Smooth muscle cell (in vitro differentiated cells): ENCODE data around the gene SCYL3. TPM values are rescaled to one million over a fixed set of nuclear protein-coding genes. Genes with fewer than 3 reads are reported as not detected.
"Not testable (repeated sequence)": the region's sequence is repeated elsewhere in the genome, so short reads cannot be mapped to it uniquely, and the experiment has no call there.

ENCODE experiments used
- DNase-seq: peaks from one replicate; lab custom pipeline; 2025; ENCODE audit not compliant: unreplicated experiment; lab: John Stamatoyannopoulos, UW
- H2AFZ ChIP-seq: fragments of 200-600 bp; sonication (generic); 2 replicates; pipeline ENCODE4 v1.6.0; 2016; ENCODE audit warnings: antibody characterized with exemption, low read depth, mild to moderate bottlenecking
- H3F3A ChIP-seq: fragments of 200-600 bp; sonication (generic); 2 replicates; pipeline ENCODE4 v1.6.0; 2017; ENCODE audit warnings: antibody characterized with exemption, low read depth
- H3K27ac ChIP-seq: fragments of 200-600 bp; sonication (generic); 2 replicates; pipeline ENCODE4 v1.5.1; 2016; ENCODE audit warnings: low read depth, mild to moderate bottlenecking
- H3K27me3 ChIP-seq: fragments of 200-600 bp; sonication (generic); 2 replicates; pipeline ENCODE4 v1.6.1; 2016; ENCODE audit warnings: low read depth, mild to moderate bottlenecking
- H3K36me3 ChIP-seq: fragments of 200-600 bp; sonication (generic); 2 replicates; pipeline ENCODE4 v1.5.1; 2016; ENCODE audit warnings: low read depth
- H3K4me1 ChIP-seq: fragments of 200-600 bp; sonication (generic); 2 replicates; pipeline ENCODE4 v1.5.1; 2016; ENCODE audit warnings: low read depth
- H3K4me2 ChIP-seq: fragments of 200-600 bp; sonication (generic); 2 replicates; pipeline ENCODE4 v1.6.0; 2016; ENCODE audit warnings: mild to moderate bottlenecking
- H3K4me3 ChIP-seq: fragments of 200-600 bp; sonication (generic); 2 replicates; pipeline ENCODE4 v1.5.1; 2016; ENCODE audit warnings: mild to moderate bottlenecking
- H3K79me2 ChIP-seq: fragments of 200-600 bp; sonication (generic); 2 replicates; pipeline ENCODE4 v1.6.0; 2016; ENCODE audit warnings: low read depth, mild to moderate bottlenecking
- H3K9ac ChIP-seq: fragments of 200-600 bp; sonication (generic); 2 replicates; pipeline ENCODE4 v1.6.0; 2016; ENCODE audit warnings: low read depth
- H3K9me3 ChIP-seq: fragments of 200-600 bp; sonication (generic); replicated peaks from 2 replicates; pipeline ENCODE4 v1.5.1; 2016; ENCODE audit warnings: low read depth
- H4K20me1 ChIP-seq: fragments of 200-600 bp; sonication (generic); 2 replicates; pipeline ENCODE4 v1.6.0; 2016; ENCODE audit warnings: low read depth
- WGBS: methylation state at CpG from one replicate; pipeline ENCODE4 v1.1.7; 2016; ENCODE audit warnings: low lambda C conversion rate; 5-methylcytosine and 5-hydroxymethylcytosine counted together
- polyA plus RNA-seq: library from polyadenylated mRNA; unstranded; fragments of >200 nt; fragmentation: Nextera tagmentation; extraction: Ambion mirVana; gene quantifications from 2 replicates; pipeline ENCODE4 v1.2.1, GENCODE V29; 2016
- total RNA-seq: library from RNA; depleted of rRNA; stranded (reverse); fragments of >200 nt; gene quantifications from 2 replicates; pipeline ENCODE4 v1.2.3, GENCODE V29; 2014
- TF ChIP-seq, protein P1 (sequence below): fragments of 200-600 bp; sonication (generic); IDR thresholded peaks from 2 replicates; pipeline ENCODE4 v1.5.1; 2017; ENCODE audit warnings: borderline replicate concordance, mild to moderate bottlenecking, antibody characterized with exemption; ENCODE audit not compliant: insufficient read depth, poor library complexity, severe bottlenecking

SCYL3 gene
- total and polyA plus RNA-seq, 2 experiments from 2014 or later: 4.0 to 10.3 TPM

DNA sequence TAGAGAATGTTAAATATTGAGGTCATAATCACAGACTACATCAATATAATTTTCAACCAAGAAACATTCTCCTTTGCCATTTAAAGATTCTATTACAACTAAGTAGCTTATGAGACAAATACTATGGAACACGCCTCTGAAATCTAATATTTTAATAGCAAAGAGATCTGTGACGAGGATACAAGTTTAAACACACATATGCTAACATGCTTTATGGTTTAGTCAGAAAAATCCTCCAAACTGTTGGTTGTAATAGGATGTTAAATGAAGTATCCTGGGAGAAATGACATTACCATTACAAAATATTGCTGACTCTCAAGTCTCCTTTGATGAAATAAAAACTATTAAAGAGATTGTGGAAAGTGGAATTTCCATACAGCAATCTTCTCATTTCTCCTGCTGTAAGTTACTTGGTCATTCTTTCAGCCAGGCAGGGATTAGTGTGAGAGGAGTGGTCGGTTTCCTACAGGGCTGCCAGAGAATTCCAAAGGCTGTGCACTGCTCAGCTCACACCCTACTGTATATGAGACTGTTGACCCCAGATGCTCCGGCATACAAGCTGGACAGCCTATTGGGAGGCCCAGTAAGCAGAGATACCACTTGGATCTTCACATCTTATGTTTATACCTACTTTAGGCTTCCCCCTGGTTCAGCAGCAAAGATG is 26.6 kb downstream of the SCYL3 start:
- Histone ChIP-seq H3K4me2 (no peak overlapping the region), H3F3A (no peaks in the 10 kb centered on the region), H4K20me1 (no peaks in the 10 kb centered on the region), H3K27me3 (no peaks in the 10 kb centered on the region), H3K36me3 (peaks cover 31% of the 10 kb centered on the region), H3K4me1 (no peaks in the 10 kb centered on the region), H3K27ac (no peak overlapping the region), H2AFZ (no peak overlapping the region), H3K9ac (no peak overlapping the region), H3K79me2 (no peaks in the 10 kb centered on the region), H3K4me3 (no peak overlapping the region), H3K9me3 (no peaks in the 10 kb centered on the region)
- 82% methylated on average over 4 of the region's 4 CpGs for WGBS
- TF ChIP-seq, protein P1, sequence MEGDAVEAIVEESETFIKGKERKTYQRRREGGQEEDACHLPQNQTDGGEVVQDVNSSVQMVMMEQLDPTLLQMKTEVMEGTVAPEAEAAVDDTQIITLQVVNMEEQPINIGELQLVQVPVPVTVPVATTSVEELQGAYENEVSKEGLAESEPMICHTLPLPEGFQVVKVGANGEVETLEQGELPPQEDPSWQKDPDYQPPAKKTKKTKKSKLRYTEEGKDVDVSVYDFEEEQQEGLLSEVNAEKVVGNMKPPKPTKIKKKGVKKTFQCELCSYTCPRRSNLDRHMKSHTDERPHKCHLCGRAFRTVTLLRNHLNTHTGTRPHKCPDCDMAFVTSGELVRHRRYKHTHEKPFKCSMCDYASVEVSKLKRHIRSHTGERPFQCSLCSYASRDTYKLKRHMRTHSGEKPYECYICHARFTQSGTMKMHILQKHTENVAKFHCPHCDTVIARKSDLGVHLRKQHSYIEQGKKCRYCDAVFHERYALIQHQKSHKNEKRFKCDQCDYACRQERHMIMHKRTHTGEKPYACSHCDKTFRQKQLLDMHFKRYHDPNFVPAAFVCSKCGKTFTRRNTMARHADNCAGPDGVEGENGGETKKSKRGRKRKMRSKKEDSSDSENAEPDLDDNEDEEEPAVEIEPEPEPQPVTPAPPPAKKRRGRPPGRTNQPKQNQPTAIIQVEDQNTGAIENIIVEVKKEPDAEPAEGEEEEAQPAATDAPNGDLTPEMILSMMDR: no peak
- no peak for DNase-seq

DNA sequence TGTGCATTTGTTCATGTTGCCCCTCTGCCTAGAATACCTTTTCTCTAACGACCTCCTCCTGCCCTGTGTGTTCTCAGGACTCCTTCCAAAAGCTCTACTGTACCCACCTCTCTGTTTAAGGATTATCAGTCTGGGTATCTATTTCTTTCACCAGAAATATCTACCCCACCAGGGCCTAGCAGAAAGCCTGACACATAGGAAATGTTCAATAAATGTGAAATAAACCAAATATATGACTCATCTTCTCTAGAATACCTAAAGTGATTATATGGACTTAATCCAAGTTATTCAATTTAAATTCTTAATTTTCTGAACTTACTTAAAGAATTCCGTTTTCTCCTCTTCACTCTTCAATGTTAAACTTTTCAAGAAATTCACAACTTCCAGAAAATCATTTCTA is 27.1 kb downstream of the SCYL3 start:
- H3K4me1 ChIP-seq: no peaks in the 10 kb centered on the region
- H4K20me1 ChIP-seq: no peaks in the 10 kb centered on the region
- no peaks in the 10 kb centered on the region for H3K79me2 ChIP-seq
- no peaks in the 10 kb centered on the region for H3K9me3 ChIP-seq
- H3K27me3 ChIP-seq: no peaks in the 10 kb centered on the region
- peaks cover 27% of the 10 kb centered on the region for H3K36me3 ChIP-seq
- no peak overlapping the region for H3K27ac ChIP-seq
- H2AFZ ChIP-seq: no peak overlapping the region
- WGBS: 96% methylated on average over 2 of the region's 2 CpGs
- H3K4me3 ChIP-seq: no peak overlapping the region
- TF ChIP-seq, protein P1: no peak
- H3F3A ChIP-seq: no peaks in the 10 kb centered on the region
- no peak for DNase-seq
- no peak overlapping the region for H3K4me2 ChIP-seq
- H3K9ac ChIP-seq: no peak overlapping the region

- H3K4me3 ChIP-seq, H3K4me2 ChIP-seq, H3K9me3 ChIP-seq, H3K27ac ChIP-seq, DNase-seq, H3K9ac ChIP-seq, H4K20me1 ChIP-seq, H3K27me3 ChIP-seq, H2AFZ ChIP-seq, H3K79me2 ChIP-seq, H3K4me1 ChIP-seq, H3F3A ChIP-seq: not testable (repeated sequence)
- peaks cover 17% of the 10 kb centered on the region for H3K36me3 ChIP-seq
- 97% methylated on average over 10 of the region's 10 CpGs for WGBS
Measured at GRCh38 chr1:169864531-169864930, 29.2 kb downstream of the SCYL3 start.

GRCh38 chr1:169860750-169861149 is 32.9 kb downstream of the SCYL3 start:
- Histone ChIP-seq H3F3A (peaks cover 6% of the 10 kb centered on the region), H3K4me2 (no peak overlapping the region), H3K4me1 (no peaks in the 10 kb centered on the region), H2AFZ (no peak overlapping the region), H3K27me3 (no peaks in the 10 kb centered on the region), H3K79me2 (no peaks in the 10 kb centered on the region), H3K9ac (no peak overlapping the region), H3K36me3 (peaks cover 7% of the 10 kb centered on the region), H3K9me3 (no peaks in the 10 kb centered on the region), H3K4me3 (no peak overlapping the region), H4K20me1 (no peaks in the 10 kb centered on the region), H3K27ac (no peak overlapping the region)
- TF ChIP-seq, protein P1: no peak
- no peak for DNase-seq
